K562 (cell line): ENCODE results near the gene CD4. TPM values are rescaled to one million over a fixed set of nuclear protein-coding genes. Genes with fewer than 3 reads are reported as not detected.
A peak's percentile ranks its signal among the peaks of the same experiment; 100 is the strongest.

Experiments
- CXXC5 ChIP-seq: fragments of 250-450 bp; sonication (Bioruptor Pico); IDR thresholded peaks from 2 replicates; pipeline ENCODE4 v1.8.0; 2022; ENCODE audit warnings: inconsistent platforms, mild to moderate bottlenecking, moderate library complexity
- HMGN3 ChIP-seq: IDR thresholded peaks from 2 replicates; pipeline ENCODE4 v1.6.1; 2011; ENCODE audit warnings: borderline replicate concordance, low read depth, mild to moderate bottlenecking, mixed read lengths, low read length; ENCODE audit not compliant: insufficient read length; ENCODE audit errors: extremely low read depth
- HSF4 ChIP-seq: fragments of 250-450 bp; sonication (Bioruptor Pico); IDR thresholded peaks from 2 replicates; pipeline ENCODE4 v2.1.2; 2022; ENCODE audit warnings: mild to moderate bottlenecking, moderate library complexity, borderline replicate concordance
- RNF2 ChIP-seq: sonication (generic); IDR thresholded peaks from 2 replicates; pipeline ENCODE4 v1.6.1; 2016
- SMARCB1 ChIP-seq: IDR thresholded peaks from 2 replicates; pipeline ENCODE4 v1.6.1; 2011; ENCODE audit warnings: improper control_type of control experiment, low read depth; ENCODE audit not compliant: insufficient read length
- TAL1 ChIP-seq: fragments of 450-650 bp; IDR thresholded peaks from 2 replicates; pipeline ENCODE4 v1.6.1; 2016; ENCODE audit warnings: mild to moderate bottlenecking
- ZKSCAN8 ChIP-seq: fragments of 200-800 bp; sonication (Bioruptor generic); IDR thresholded peaks from 2 replicates; pipeline ENCODE4 v1.6.1; 2016; ENCODE audit warnings: missing genetic modification characterization, missing compliant biosample characterization
- ZZZ3 ChIP-seq: fragments of 450-650 bp; IDR thresholded peaks from 2 replicates; pipeline ENCODE4 v1.6.1; 2016; ENCODE audit warnings: antibody characterized with exemption, mild to moderate bottlenecking, moderate library complexity
- polyA plus RNA-seq, 8 experiments: library from polyadenylated mRNA; depleted of rRNA in 4 of 8; stranded (reverse) in 5 of 8; unstranded in 3 of 8; fragments of >200 nt; fragmentation: Nextera tagmentation in 2 of 8; fragmentation: Illumina TruSeq in 1 of 8; extraction: Ambion mirVana in 2 of 8; extraction: Trizol in 1 of 8; gene quantifications; 2 replicates each; pipeline versions ENCODE4 v1.2.1 to v1.2.3, GENCODE V29; 2011 to 2014; ENCODE audit warnings: inconsistent platforms in 1 of 8, missing spikeins in 1 of 8
- total RNA-seq, 7 experiments: library from RNA; depleted of rRNA in 6 of 7; stranded (reverse); fragments of >200 nt in 6 of 7; fragmentation: Illumina TruSeq in 2 of 7; extraction: Trizol in 2 of 7; gene quantifications; 2 replicates each; pipeline versions ENCODE4 v1.2.1 to v1.2.3, GENCODE V29; 2011 to 2021; ENCODE audit warnings: low replicate concordance in 1 of 7
- TF ChIP-seq, protein P1 (sequence below): fragments of 450-650 bp; IDR thresholded peaks from 2 replicates; pipeline ENCODE4 v1.6.1; 2016
- TF ChIP-seq, protein P2 (sequence below): IDR thresholded peaks from 2 replicates; pipeline ENCODE4 v1.6.1; 2016; ENCODE audit warnings: missing genetic modification characterization, missing compliant biosample characterization
- TF ChIP-seq, protein P3 (sequence below): fragments of 450-650 bp; formaldehyde crosslinking; IDR thresholded peaks from 2 replicates; pipeline ENCODE4 v1.4.0; 2020; ENCODE audit warnings: mild to moderate bottlenecking, mixed read lengths
- TF ChIP-seq, protein P4 (sequence below): fragments of 200-800 bp; sonication (Bioruptor generic); IDR thresholded peaks from 2 replicates; pipeline ENCODE4 v1.6.1; 2016; ENCODE audit warnings: missing genetic modification characterization, missing compliant biosample characterization
- TF ChIP-seq, protein P5 (sequence below): fragments of 250-450 bp; sonication (Bioruptor Pico); IDR thresholded peaks from 2 replicates; pipeline ENCODE4 v1.5.0; 2021; ENCODE audit warnings: mild to moderate bottlenecking, borderline replicate concordance

CD4 gene
- total and polyA plus RNA-seq, 9 of the 15 experiments (the other 6 are each of a cell fraction or from before 2014, with no cell fraction given), result 0.06 to 0.27 (median 0.09) TPM; not detected in 5

DNA sequence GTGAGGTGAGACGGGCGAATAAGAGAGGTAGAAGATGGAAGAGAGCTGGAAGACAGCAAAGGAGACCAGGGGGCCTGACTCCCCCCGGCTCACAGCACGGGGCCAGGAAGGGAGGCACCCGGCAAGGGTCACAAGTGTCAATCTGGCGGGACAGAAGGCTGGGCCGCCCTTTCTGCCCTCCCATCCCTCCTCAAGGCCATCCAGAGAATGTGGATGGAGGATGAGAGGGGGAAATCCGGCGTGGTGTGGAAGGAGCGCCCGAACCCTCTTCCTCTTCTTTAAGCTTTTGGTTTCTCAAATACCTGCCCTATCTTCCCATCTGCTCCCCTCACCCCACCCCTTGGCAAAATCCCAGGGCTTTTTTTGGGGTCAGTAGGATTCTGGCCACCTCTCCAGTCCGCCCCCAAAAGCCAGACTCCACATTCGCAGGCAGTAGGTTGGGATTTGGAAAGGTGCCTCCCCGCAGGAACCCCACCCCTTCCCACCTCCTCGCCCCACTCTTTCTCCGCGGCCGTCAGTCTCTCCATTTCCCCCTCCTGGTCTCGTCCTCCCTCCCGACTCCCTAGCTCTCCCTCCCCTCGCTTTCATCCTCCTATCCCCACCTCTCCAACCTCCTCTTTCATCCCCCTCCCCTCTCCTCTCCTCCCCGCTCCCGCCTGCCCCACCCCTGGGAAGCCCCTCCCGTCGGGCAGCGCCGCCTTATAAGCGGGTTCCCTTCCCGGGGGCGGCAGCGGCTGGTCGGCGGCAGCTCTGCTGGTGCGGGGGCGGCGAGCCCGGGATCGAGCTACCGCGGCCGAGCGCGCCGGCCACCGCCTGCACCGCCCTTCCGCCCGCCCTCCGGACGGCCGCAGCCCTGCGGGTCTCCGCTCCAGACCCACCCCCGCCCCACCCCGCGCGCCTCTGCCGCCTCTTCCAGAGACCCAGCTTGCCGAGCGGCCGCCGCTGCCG is 23.4 kb upstream of the CD4 start, which contains the start of gene PTMS (continued):
- TF ChIP-seq, protein P1, sequence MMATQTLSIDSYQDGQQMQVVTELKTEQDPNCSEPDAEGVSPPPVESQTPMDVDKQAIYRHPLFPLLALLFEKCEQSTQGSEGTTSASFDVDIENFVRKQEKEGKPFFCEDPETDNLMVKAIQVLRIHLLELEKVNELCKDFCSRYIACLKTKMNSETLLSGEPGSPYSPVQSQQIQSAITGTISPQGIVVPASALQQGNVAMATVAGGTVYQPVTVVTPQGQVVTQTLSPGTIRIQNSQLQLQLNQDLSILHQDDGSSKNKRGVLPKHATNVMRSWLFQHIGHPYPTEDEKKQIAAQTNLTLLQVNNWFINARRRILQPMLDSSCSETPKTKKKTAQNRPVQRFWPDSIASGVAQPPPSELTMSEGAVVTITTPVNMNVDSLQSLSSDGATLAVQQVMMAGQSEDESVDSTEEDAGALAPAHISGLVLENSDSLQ, result peak; percentile 80
- 0 out of 2 replicates have a peak, but pooled peaks have one; percentile 13 for TF ChIP-seq RNF2
- TF ChIP-seq, protein P2, sequence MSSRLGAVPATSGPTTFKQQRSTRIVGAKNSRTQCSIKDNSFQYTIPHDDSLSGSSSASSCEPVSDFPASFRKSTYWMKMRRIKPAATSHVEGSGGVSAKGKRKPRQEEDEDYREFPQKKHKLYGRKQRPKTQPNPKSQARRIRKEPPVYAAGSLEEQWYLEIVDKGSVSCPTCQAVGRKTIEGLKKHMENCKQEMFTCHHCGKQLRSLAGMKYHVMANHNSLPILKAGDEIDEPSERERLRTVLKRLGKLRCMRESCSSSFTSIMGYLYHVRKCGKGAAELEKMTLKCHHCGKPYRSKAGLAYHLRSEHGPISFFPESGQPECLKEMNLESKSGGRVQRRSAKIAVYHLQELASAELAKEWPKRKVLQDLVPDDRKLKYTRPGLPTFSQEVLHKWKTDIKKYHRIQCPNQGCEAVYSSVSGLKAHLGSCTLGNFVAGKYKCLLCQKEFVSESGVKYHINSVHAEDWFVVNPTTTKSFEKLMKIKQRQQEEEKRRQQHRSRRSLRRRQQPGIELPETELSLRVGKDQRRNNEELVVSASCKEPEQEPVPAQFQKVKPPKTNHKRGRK, result no peak
- TF ChIP-seq, protein P3, sequence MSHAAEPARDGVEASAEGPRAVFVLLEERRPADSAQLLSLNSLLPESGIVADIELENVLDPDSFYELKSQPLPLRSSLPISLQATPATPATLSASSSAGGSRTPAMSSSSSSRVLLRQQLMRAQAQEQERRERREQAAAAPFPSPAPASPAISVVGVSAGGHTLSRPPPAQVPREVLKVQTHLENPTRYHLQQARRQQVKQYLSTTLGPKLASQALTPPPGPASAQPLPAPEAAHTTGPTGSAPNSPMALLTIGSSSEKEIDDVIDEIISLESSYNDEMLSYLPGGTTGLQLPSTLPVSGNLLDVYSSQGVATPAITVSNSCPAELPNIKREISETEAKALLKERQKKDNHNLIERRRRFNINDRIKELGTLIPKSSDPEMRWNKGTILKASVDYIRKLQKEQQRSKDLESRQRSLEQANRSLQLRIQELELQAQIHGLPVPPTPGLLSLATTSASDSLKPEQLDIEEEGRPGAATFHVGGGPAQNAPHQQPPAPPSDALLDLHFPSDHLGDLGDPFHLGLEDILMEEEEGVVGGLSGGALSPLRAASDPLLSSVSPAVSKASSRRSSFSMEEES, result no peak
- TF ChIP-seq TAL1, result no peak
- TF ChIP-seq CXXC5, result peak; percentile 3
- no peak for TF ChIP-seq ZZZ3
- TF ChIP-seq HSF4, result no peak
- peak; percentile 44 for TF ChIP-seq HMGN3
- no peak for TF ChIP-seq ZKSCAN8
- TF ChIP-seq, protein P4, sequence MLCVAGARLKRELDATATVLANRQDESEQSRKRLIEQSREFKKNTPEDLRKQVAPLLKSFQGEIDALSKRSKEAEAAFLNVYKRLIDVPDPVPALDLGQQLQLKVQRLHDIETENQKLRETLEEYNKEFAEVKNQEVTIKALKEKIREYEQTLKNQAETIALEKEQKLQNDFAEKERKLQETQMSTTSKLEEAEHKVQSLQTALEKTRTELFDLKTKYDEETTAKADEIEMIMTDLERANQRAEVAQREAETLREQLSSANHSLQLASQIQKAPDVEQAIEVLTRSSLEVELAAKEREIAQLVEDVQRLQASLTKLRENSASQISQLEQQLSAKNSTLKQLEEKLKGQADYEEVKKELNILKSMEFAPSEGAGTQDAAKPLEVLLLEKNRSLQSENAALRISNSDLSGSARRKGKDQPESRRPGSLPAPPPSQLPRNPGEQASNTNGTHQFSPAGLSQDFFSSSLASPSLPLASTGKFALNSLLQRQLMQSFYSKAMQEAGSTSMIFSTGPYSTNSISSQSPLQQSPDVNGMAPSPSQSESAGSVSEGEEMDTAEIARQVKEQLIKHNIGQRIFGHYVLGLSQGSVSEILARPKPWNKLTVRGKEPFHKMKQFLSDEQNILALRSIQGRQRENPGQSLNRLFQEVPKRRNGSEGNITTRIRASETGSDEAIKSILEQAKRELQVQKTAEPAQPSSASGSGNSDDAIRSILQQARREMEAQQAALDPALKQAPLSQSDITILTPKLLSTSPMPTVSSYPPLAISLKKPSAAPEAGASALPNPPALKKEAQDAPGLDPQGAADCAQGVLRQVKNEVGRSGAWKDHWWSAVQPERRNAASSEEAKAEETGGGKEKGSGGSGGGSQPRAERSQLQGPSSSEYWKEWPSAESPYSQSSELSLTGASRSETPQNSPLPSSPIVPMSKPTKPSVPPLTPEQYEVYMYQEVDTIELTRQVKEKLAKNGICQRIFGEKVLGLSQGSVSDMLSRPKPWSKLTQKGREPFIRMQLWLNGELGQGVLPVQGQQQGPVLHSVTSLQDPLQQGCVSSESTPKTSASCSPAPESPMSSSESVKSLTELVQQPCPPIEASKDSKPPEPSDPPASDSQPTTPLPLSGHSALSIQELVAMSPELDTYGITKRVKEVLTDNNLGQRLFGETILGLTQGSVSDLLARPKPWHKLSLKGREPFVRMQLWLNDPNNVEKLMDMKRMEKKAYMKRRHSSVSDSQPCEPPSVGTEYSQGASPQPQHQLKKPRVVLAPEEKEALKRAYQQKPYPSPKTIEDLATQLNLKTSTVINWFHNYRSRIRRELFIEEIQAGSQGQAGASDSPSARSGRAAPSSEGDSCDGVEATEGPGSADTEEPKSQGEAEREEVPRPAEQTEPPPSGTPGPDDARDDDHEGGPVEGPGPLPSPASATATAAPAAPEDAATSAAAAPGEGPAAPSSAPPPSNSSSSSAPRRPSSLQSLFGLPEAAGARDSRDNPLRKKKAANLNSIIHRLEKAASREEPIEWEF (CRISPR knock-in tag), result no peak
- TF ChIP-seq SMARCB1, result no peak
- TF ChIP-seq, protein P5, sequence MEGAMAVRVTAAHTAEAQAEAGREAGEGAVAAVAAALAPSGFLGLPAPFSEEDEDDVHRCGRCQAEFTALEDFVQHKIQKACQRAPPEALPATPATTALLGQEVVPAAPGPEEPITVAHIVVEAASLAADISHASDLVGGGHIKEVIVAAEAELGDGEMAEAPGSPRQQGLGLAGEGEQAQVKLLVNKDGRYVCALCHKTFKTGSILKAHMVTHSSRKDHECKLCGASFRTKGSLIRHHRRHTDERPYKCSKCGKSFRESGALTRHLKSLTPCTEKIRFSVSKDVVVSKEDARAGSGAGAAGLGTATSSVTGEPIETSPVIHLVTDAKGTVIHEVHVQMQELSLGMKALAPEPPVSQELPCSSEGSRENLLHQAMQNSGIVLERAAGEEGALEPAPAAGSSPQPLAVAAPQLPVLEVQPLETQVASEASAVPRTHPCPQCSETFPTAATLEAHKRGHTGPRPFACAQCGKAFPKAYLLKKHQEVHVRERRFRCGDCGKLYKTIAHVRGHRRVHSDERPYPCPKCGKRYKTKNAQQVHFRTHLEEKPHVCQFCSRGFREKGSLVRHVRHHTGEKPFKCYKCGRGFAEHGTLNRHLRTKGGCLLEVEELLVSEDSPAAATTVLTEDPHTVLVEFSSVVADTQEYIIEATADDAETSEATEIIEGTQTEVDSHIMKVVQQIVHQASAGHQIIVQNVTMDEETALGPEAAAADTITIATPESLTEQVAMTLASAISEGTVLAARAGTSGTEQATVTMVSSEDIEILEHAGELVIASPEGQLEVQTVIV (CRISPR knock-in tag), result no peak
